Smooth muscle cell (in vitro differentiated cells): ENCODE results near the gene CST4. TPM values are rescaled to one million over a fixed set of nuclear protein-coding genes. Genes with fewer than 3 reads are reported as not detected.
"Not testable (repeated sequence)": the region's sequence is repeated elsewhere in the genome, so short reads cannot be mapped to it uniquely, and the experiment has no call there.

Source experiments
- DNase-seq: peaks from one replicate; lab custom pipeline; 2025; ENCODE audit not compliant: unreplicated experiment; lab: John Stamatoyannopoulos, UW
- H2AFZ ChIP-seq: fragments of 200-600 bp; sonication (generic); 2 replicates; pipeline ENCODE4 v1.6.0; 2016; ENCODE audit warnings: antibody characterized with exemption, low read depth, mild to moderate bottlenecking
- H3F3A ChIP-seq: fragments of 200-600 bp; sonication (generic); 2 replicates; pipeline ENCODE4 v1.6.0; 2017; ENCODE audit warnings: antibody characterized with exemption, low read depth
- H3K27ac ChIP-seq: fragments of 200-600 bp; sonication (generic); 2 replicates; pipeline ENCODE4 v1.5.1; 2016; ENCODE audit warnings: low read depth, mild to moderate bottlenecking
- H3K27me3 ChIP-seq: fragments of 200-600 bp; sonication (generic); 2 replicates; pipeline ENCODE4 v1.6.1; 2016; ENCODE audit warnings: low read depth, mild to moderate bottlenecking
- H3K36me3 ChIP-seq: fragments of 200-600 bp; sonication (generic); 2 replicates; pipeline ENCODE4 v1.5.1; 2016; ENCODE audit warnings: low read depth
- H3K4me1 ChIP-seq: fragments of 200-600 bp; sonication (generic); 2 replicates; pipeline ENCODE4 v1.5.1; 2016; ENCODE audit warnings: low read depth
- H3K4me2 ChIP-seq: fragments of 200-600 bp; sonication (generic); 2 replicates; pipeline ENCODE4 v1.6.0; 2016; ENCODE audit warnings: mild to moderate bottlenecking
- H3K4me3 ChIP-seq: fragments of 200-600 bp; sonication (generic); 2 replicates; pipeline ENCODE4 v1.5.1; 2016; ENCODE audit warnings: mild to moderate bottlenecking
- H3K79me2 ChIP-seq: fragments of 200-600 bp; sonication (generic); 2 replicates; pipeline ENCODE4 v1.6.0; 2016; ENCODE audit warnings: low read depth, mild to moderate bottlenecking
- H3K9ac ChIP-seq: fragments of 200-600 bp; sonication (generic); 2 replicates; pipeline ENCODE4 v1.6.0; 2016; ENCODE audit warnings: low read depth
- H3K9me3 ChIP-seq: fragments of 200-600 bp; sonication (generic); replicated peaks from 2 replicates; pipeline ENCODE4 v1.5.1; 2016; ENCODE audit warnings: low read depth
- H4K20me1 ChIP-seq: fragments of 200-600 bp; sonication (generic); 2 replicates; pipeline ENCODE4 v1.6.0; 2016; ENCODE audit warnings: low read depth
- CTCF ChIP-seq: fragments of 200-600 bp; sonication (generic); IDR thresholded peaks from 2 replicates; pipeline ENCODE4 v1.5.1; 2017; ENCODE audit warnings: borderline replicate concordance, mild to moderate bottlenecking, antibody characterized with exemption; ENCODE audit not compliant: insufficient read depth, poor library complexity, severe bottlenecking
- WGBS: methylation state at CpG from one replicate; pipeline ENCODE4 v1.1.7; 2016; ENCODE audit warnings: low lambda C conversion rate; 5-methylcytosine and 5-hydroxymethylcytosine counted together
- polyA plus RNA-seq: library from polyadenylated mRNA; unstranded; fragments of >200 nt; fragmentation: Nextera tagmentation; extraction: Ambion mirVana; gene quantifications from 2 replicates; pipeline ENCODE4 v1.2.1, GENCODE V29; 2016
- total RNA-seq: library from RNA; depleted of rRNA; stranded (reverse); fragments of >200 nt; gene quantifications from 2 replicates; pipeline ENCODE4 v1.2.3, GENCODE V29; 2014

Gene CST4
- total and polyA plus RNA-seq, 2 experiments from 2014 or later: not detected

- H3K27ac ChIP-seq: no peak overlapping the region
- no peaks in the 10 kb centered on the region for H3K27me3 ChIP-seq
- no peak overlapping the region for H3K9ac ChIP-seq
- H3F3A ChIP-seq: no peaks in the 10 kb centered on the region
- H2AFZ ChIP-seq: no peak overlapping the region
- whole genome bisulfite sequencing: 77% methylated on average over 3 of the region's 3 CpGs
- TF ChIP-seq CTCF: no peak
- DNase-seq: no peak
- H3K4me1 ChIP-seq: no peaks in the 10 kb centered on the region
- H4K20me1 ChIP-seq: no peaks in the 10 kb centered on the region
- H3K36me3 ChIP-seq: no peaks in the 10 kb centered on the region
- H3K4me3 ChIP-seq: no peak overlapping the region
- no peaks in the 10 kb centered on the region for H3K79me2 ChIP-seq
- H3K4me2 ChIP-seq: no peak overlapping the region
- H3K9me3 ChIP-seq: no peaks in the 10 kb centered on the region
Measured at GRCh38 chr20:23664954-23665353, 23.9 kb downstream of the CST4 start.

- not testable (repeated sequence) for H3F3A ChIP-seq, H2AFZ ChIP-seq, DNase-seq, H3K79me2 ChIP-seq, H3K9ac ChIP-seq, H3K4me3 ChIP-seq, H3K4me1 ChIP-seq, H3K4me2 ChIP-seq, H3K27me3 ChIP-seq, H3K9me3 ChIP-seq, H3K27ac ChIP-seq, H4K20me1 ChIP-seq, H3K36me3 ChIP-seq
- 59% methylated on average over 4 of the region's 4 CpGs for WGBS
Measured at GRCh38 chr20:23664046-23664445, 24.8 kb downstream of the CST4 start.

GRCh38 chr20:23663180-23663579 is 25.7 kb downstream of the CST4 start:
- H3K27ac ChIP-seq: no peak overlapping the region
- no peaks in the 10 kb centered on the region for H4K20me1 ChIP-seq
- no peak overlapping the region for H3K9ac ChIP-seq
- no peak for TF ChIP-seq CTCF
- H3K79me2 ChIP-seq: no peaks in the 10 kb centered on the region
- H3F3A ChIP-seq: no peaks in the 10 kb centered on the region
- no peak overlapping the region for H2AFZ ChIP-seq
- H3K4me1 ChIP-seq: no peaks in the 10 kb centered on the region
- WGBS: 93% methylated on average over 6 of the region's 6 CpGs
- no peaks in the 10 kb centered on the region for H3K27me3 ChIP-seq
- H3K4me3 ChIP-seq: no peak overlapping the region
- H3K9me3 ChIP-seq: no peaks in the 10 kb centered on the region
- H3K36me3 ChIP-seq: no peaks in the 10 kb centered on the region
- no peak overlapping the region for H3K4me2 ChIP-seq
- no peak for DNase-seq

- Histone ChIP-seq H3K4me2 (no peak overlapping the region), H3K79me2 (no peaks in the 10 kb centered on the region), H3K4me3 (no peak overlapping the region), H2AFZ (no peak overlapping the region), H3K27me3 (no peaks in the 10 kb centered on the region), H3F3A (no peaks in the 10 kb centered on the region), H3K27ac (no peak overlapping the region), H3K9me3 (no peaks in the 10 kb centered on the region), H3K36me3 (no peaks in the 10 kb centered on the region), H3K4me1 (no peaks in the 10 kb centered on the region), H3K9ac (no peak overlapping the region), H4K20me1 (no peaks in the 10 kb centered on the region)
- TF ChIP-seq CTCF: no peak
- no peak for DNase-seq
- WGBS: 92% methylated on average over 9 of the region's 9 CpGs
Measured at GRCh38 chr20:23662276-23662870, 26.5 kb downstream of the CST4 start.
